ENCODE measurements around the gene MTMR12. TPM values are rescaled to one million over a fixed set of nuclear protein-coding genes. Genes with fewer than 3 reads are reported as not detected.

MTMR12 gene
- total and polyA plus RNA-seq, 2 experiments from 2014 or later = 5.5 to 13.4 TPM

GRCh38 chr5:32197032-32197431 is 115.7 kb downstream of the MTMR12 start:
- Histone ChIP-seq H2AFZ (no peak overlapping the region), H3K4me1 (ENCODE audit: insufficient read depth) (peaks cover 21% of the 10 kb centered on the region), H3K79me2 (ENCODE audit: insufficient read depth) (no peaks in the 10 kb centered on the region), H3K9ac (no peak overlapping the region), H3K4me3 (no peak overlapping the region), H3K4me2 (ENCODE audit: unreplicated experiment) (no peak overlapping the region), H3K9me3 (ENCODE audit: low read depth) (no peaks in the 10 kb centered on the region), H3F3A (ENCODE audit: insufficient read depth) (no peaks in the 10 kb centered on the region), H3K27ac (no peak overlapping the region), H3K27me3 (replicated peaks; ENCODE audit: insufficient read depth) (no peaks in the 10 kb centered on the region), H4K20me1 (ENCODE audit: insufficient read depth) (no peaks in the 10 kb centered on the region), H3K9me2 (ENCODE audit: insufficient read depth) (no peaks in the 10 kb centered on the region), H3K36me3 (ENCODE audit: low read depth) (no peaks in the 10 kb centered on the region)
- DNase-seq = no peak
- 81 to 83% methylated on average over 6 of the region's 6 CpGs for WGBS, 2 experiments (ENCODE audit: low coverage in 1 of 2, low lambda C conversion rate in 2 of 2, missing lambda C conversion rate in 2 of 2)
- in situ Hi-C loops (cut with MboI) = no loop called here
- TF ChIP-seq EZH2phosphoT487 (IDR thresholded peaks at IDR 0.05; ENCODE audit: insufficient read depth, low read depth) = no peak
- no peak for TF ChIP-seq EZH2 (IDR thresholded peaks at IDR 0.05; ENCODE audit: insufficient read depth, poor library complexity, severe bottlenecking)

GRCh38 chr5:32195265-32195664 is 117.5 kb downstream of the MTMR12 start:
- Histone ChIP-seq H3K27me3 (replicated peaks; ENCODE audit: insufficient read depth) (no peaks in the 10 kb centered on the region), H3K9ac (no peak overlapping the region), H3K4me2 (ENCODE audit: unreplicated experiment) (no peak overlapping the region), H2AFZ (no peak overlapping the region), H4K20me1 (ENCODE audit: insufficient read depth) (no peaks in the 10 kb centered on the region), H3K27ac (no peak overlapping the region), H3K9me2 (ENCODE audit: insufficient read depth) (no peaks in the 10 kb centered on the region), H3K4me3 (no peak overlapping the region), H3K4me1 (ENCODE audit: insufficient read depth) (peaks cover 10% of the 10 kb centered on the region), H3K9me3 (ENCODE audit: low read depth) (no peaks in the 10 kb centered on the region), H3F3A (ENCODE audit: insufficient read depth) (no peaks in the 10 kb centered on the region), H3K79me2 (ENCODE audit: insufficient read depth) (no peaks in the 10 kb centered on the region), H3K36me3 (ENCODE audit: low read depth) (no peaks in the 10 kb centered on the region)
- in situ Hi-C loops (cut with MboI) = no loop called here
- TF ChIP-seq EZH2 (IDR thresholded peaks at IDR 0.05; ENCODE audit: insufficient read depth, poor library complexity, severe bottlenecking) (no peak), EZH2phosphoT487 (IDR thresholded peaks at IDR 0.05; ENCODE audit: insufficient read depth, low read depth) (no peak)
- no peak for DNase-seq
- whole genome bisulfite sequencing, 2 experiments (ENCODE audit: low coverage in 1 of 2, low lambda C conversion rate in 2 of 2, missing lambda C conversion rate in 2 of 2) = 87 to 92% methylated on average over 5 of the region's 5 CpGs

GRCh38 chr5:32193591-32193990 is 119.1 kb downstream of the MTMR12 start:
- H3K79me2 ChIP-seq (ENCODE audit: insufficient read depth) = no peaks in the 10 kb centered on the region
- H3K4me2 ChIP-seq (ENCODE audit: unreplicated experiment) = peak overlapping the region; percentile 48
- H3K4me1 ChIP-seq (ENCODE audit: insufficient read depth) = peaks cover 10% of the 10 kb centered on the region
- DNase-seq = peak; percentile 65
- peak overlapping the region; percentile 26; the same call in 1 of the 2 replicates for H2AFZ ChIP-seq
- H3K9ac ChIP-seq = no peak overlapping the region
- H3K4me3 ChIP-seq = peak overlapping the region; percentile 20; the same call in 1 of the 2 replicates
- H3K9me2 ChIP-seq (ENCODE audit: insufficient read depth) = no peaks in the 10 kb centered on the region
- no peaks in the 10 kb centered on the region for H3K9me3 ChIP-seq (ENCODE audit: low read depth)
- H4K20me1 ChIP-seq (ENCODE audit: insufficient read depth) = no peaks in the 10 kb centered on the region
- no peaks in the 10 kb centered on the region for H3K27me3 ChIP-seq (replicated peaks; ENCODE audit: insufficient read depth)
- WGBS, 2 experiments (ENCODE audit: low coverage in 1 of 2, low lambda C conversion rate in 2 of 2, missing lambda C conversion rate in 2 of 2) = 24 to 27% methylated on average over 7 of the region's 7 CpGs
- no peaks in the 10 kb centered on the region for H3F3A ChIP-seq (ENCODE audit: insufficient read depth)
- TF ChIP-seq EZH2 (IDR thresholded peaks at IDR 0.05; ENCODE audit: insufficient read depth, poor library complexity, severe bottlenecking) (no peak), EZH2phosphoT487 (IDR thresholded peaks at IDR 0.05; ENCODE audit: insufficient read depth, low read depth) (no peak)
- no peak overlapping the region for H3K27ac ChIP-seq
- H3K36me3 ChIP-seq (ENCODE audit: low read depth) = no peaks in the 10 kb centered on the region
- in situ Hi-C loops (cut with MboI) = no loop called here

DNA sequence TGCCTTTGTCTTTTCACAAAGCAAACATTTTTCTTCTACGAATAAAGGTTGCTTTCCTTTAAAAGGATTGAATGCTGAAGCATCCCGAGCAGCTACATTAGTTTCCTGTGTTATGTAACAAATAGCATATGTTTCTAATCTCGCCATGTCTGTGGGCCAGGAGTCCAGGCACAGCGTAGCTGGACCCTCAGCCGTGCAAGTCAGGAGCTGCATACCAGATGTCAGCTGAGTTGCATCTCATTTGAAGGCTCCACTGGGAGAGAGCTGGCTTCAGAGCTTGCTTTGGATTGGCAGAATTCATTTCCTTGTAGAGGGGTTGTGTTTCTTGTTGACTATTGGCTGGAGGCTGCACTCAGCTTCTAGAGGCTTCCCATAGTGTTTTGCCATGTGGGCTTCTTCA is 122.6 kb downstream of the MTMR12 start:
- H2AFZ ChIP-seq = peak overlapping the region; percentile 80
- H3K27me3 ChIP-seq (replicated peaks; ENCODE audit: insufficient read depth) = no peaks in the 10 kb centered on the region
- no peak overlapping the region for H3K9ac ChIP-seq
- peak; percentile 54 for DNase-seq
- no peaks in the 10 kb centered on the region for H4K20me1 ChIP-seq (ENCODE audit: insufficient read depth)
- WGBS, 2 experiments (ENCODE audit: low coverage in 1 of 2, low lambda C conversion rate in 2 of 2, missing lambda C conversion rate in 2 of 2) = 6 to 13% methylated on average over 5 of the region's 5 CpGs
- no peaks in the 10 kb centered on the region for H3K79me2 ChIP-seq (ENCODE audit: insufficient read depth)
- no peaks in the 10 kb centered on the region for H3F3A ChIP-seq (ENCODE audit: insufficient read depth)
- H3K9me2 ChIP-seq (ENCODE audit: insufficient read depth) = no peaks in the 10 kb centered on the region
- H3K4me1 ChIP-seq (ENCODE audit: insufficient read depth) = peaks cover 10% of the 10 kb centered on the region
- H3K27ac ChIP-seq = 0 out of 2 replicates have a peak overlapping the region, but pooled peaks have one; percentile 2
- TF ChIP-seq EZH2 (IDR thresholded peaks at IDR 0.05; ENCODE audit: insufficient read depth, poor library complexity, severe bottlenecking) (no peak), EZH2phosphoT487 (IDR thresholded peaks at IDR 0.05; ENCODE audit: insufficient read depth, low read depth) (no peak)
- no peaks in the 10 kb centered on the region for H3K36me3 ChIP-seq (ENCODE audit: low read depth)
- peak overlapping the region; percentile 30 for H3K4me2 ChIP-seq (ENCODE audit: unreplicated experiment)
- H3K9me3 ChIP-seq (ENCODE audit: low read depth) = peaks cover 8% of the 10 kb centered on the region
- no peak overlapping the region for H3K4me3 ChIP-seq
- in situ Hi-C loops (cut with MboI) = no loop called here

- Histone ChIP-seq H4K20me1 (ENCODE audit: insufficient read depth) (no peaks in the 10 kb centered on the region), H3K4me1 (ENCODE audit: insufficient read depth) (no peaks in the 10 kb centered on the region), H3K9ac (no peak overlapping the region), H3K4me3 (no peak overlapping the region), H3K9me2 (ENCODE audit: insufficient read depth) (no peaks in the 10 kb centered on the region), H3K27me3 (replicated peaks; ENCODE audit: insufficient read depth) (no peaks in the 10 kb centered on the region), H3K4me2 (ENCODE audit: unreplicated experiment) (no peak overlapping the region), H3K27ac (no peak overlapping the region), H3K36me3 (ENCODE audit: low read depth) (no peaks in the 10 kb centered on the region), H3K79me2 (ENCODE audit: insufficient read depth) (no peaks in the 10 kb centered on the region), H2AFZ (no peak overlapping the region), H3K9me3 (ENCODE audit: low read depth) (peaks cover 8% of the 10 kb centered on the region), H3F3A (ENCODE audit: insufficient read depth) (no peaks in the 10 kb centered on the region)
- in situ Hi-C loops (cut with MboI) = no loop called here
- DNase-seq = no peak
- no peak for TF ChIP-seq EZH2 (IDR thresholded peaks at IDR 0.05; ENCODE audit: insufficient read depth, poor library complexity, severe bottlenecking)
- no peak for TF ChIP-seq EZH2phosphoT487 (IDR thresholded peaks at IDR 0.05; ENCODE audit: insufficient read depth, low read depth)
Observed at GRCh38 chr5:32187675-32188074, 125.1 kb downstream of the MTMR12 start.

All from GM23248 (cell line).